GM12891 (cell line): ENCODE data around the gene PRX.

Experiments
- POLR2A ChIP-seq: IDR thresholded peaks from 2 replicates; pipeline ENCODE4 v1.6.1; 2011; ENCODE audit warnings: low read depth, low read length, control low read depth
- POLR2AphosphoS5 ChIP-seq: IDR thresholded peaks from 2 replicates; pipeline ENCODE4 v1.6.1; 2011; ENCODE audit warnings: low read depth, low read length, control low read depth

GRCh38 chr19:40356681-40357595 lies 56.2 kb downstream of the PRX start:
- TF ChIP-seq POLR2AphosphoS5 = no peak
- no peak for TF ChIP-seq POLR2A
